Heart left ventricle (tissue), 16 donors: ENCODE measurements around the gene IQGAP2. TPM values are rescaled to one million over a fixed set of nuclear protein-coding genes. Genes with fewer than 3 reads are reported as not detected.
"Not testable (repeated sequence)": the region's sequence is repeated elsewhere in the genome, so short reads cannot be mapped to it uniquely, and the experiment has no call there.

ENCODE experiments used
- ATAC-seq, 4 donors: fragments of 200-7000 bp; cut with Tn5 transposase; one replicate each; pipeline ENCODE4 v1.9.1; 2020 to 2022; ENCODE audit warnings: moderate library complexity in 4 of 4, mild to moderate bottlenecking in 3 of 4, moderate number of reproducible peaks in 1 of 4
- DNase-seq, 5 donors: peaks; one replicate each; pipeline ENCODE4 v3.0.0-alpha.2; 2020
- H3K27ac ChIP-seq, 12 donors: fragments of 200-600 bp; sonication (generic) in 4 of 12; one replicate each; pipeline versions ENCODE4 v1.5.0 to v1.8.0; 2016 to 2022; ENCODE audit warnings: mild to moderate bottlenecking in 2 of 12
- H3K27me3 ChIP-seq, 9 donors: fragments of 200-600 bp; sonication (generic) in 2 of 9; one replicate each; pipeline versions ENCODE4 v1.5.1 to v1.8.0; 2016 to 2022; ENCODE audit warnings: mild to moderate bottlenecking in 3 of 9
- H3K36me3 ChIP-seq, 9 donors: fragments of 200-600 bp; sonication (generic) in 2 of 9; one replicate each; pipeline versions ENCODE4 v1.5.0 to v1.8.0; 2018 to 2022; ENCODE audit warnings: mild to moderate bottlenecking in 2 of 9
- H3K4me1 ChIP-seq, 12 donors: fragments of 200-600 bp; sonication (generic) in 4 of 12; one replicate each; pipeline versions ENCODE4 v1.5.0 to v1.8.0; 2016 to 2022; ENCODE audit warnings: mild to moderate bottlenecking in 3 of 12
- H3K4me3 ChIP-seq, 12 donors: fragments of 200-600 bp; sonication (generic) in 4 of 12; one replicate each; pipeline versions ENCODE4 v1.5.0 to v1.8.0; 2017 to 2022; ENCODE audit warnings: mild to moderate bottlenecking in 9 of 12, moderate library complexity in 4 of 12
- H3K9me3 ChIP-seq, 12 donors: fragments of 200-600 bp; sonication (generic) in 4 of 12; one replicate each; pipeline versions ENCODE4 v1.5.0 to v1.8.0; 2016 to 2022; ENCODE audit warnings: mild to moderate bottlenecking in 1 of 12
- POLR2A ChIP-seq, 2 donors: fragments of 450-650 bp; IDR thresholded peaks; one replicate each; pipeline ENCODE4 v1.6.1; 2017; ENCODE audit warnings: antibody characterized with exemption in 2 of 2, mild to moderate bottlenecking in 2 of 2, moderate library complexity in 2 of 2
- WGBS, 4 donors: extraction: QIAGEN DNeasy Blood & Tissue Kit in 2 of 4; methylation state at CpG; one replicate each; pipeline versions ENCODE4 v1.1.5 to v1.1.7; 2013 to 2018; 5-methylcytosine and 5-hydroxymethylcytosine counted together
- intact Hi-C, 10 donors: fragments of 100-400 bp; cut with DNase I; formaldehyde crosslinking; loops; one replicate each; pipeline versions ENCODE4 v1.11.1 to v1.14.2; 2022
- polyA plus RNA-seq, 2 donors: library from polyadenylated mRNA; stranded (reverse); fragments of 200-250 nt; gene quantifications; one replicate each; pipeline ENCODE4 v1.2.3, GENCODE V29; 2013
- total RNA-seq, 9 donors: library from RNA; depleted of rRNA in 2 of 9; stranded (reverse); fragments of >200 nt in 2 of 9; fragmentation: NEBNext Ultra II Directional in 3 of 9; extraction: Animal tissue kit (Norgen Biotek cat#: 25700) in 3 of 9; gene quantifications; one replicate each; pipeline versions ENCODE4 v1.1.0 to v1.2.4, GENCODE V29; 2016 to 2023
- TF ChIP-seq, protein P1 (sequence below), 12 donors: fragments of 200-600 bp; sonication (generic) in 4 of 12; IDR thresholded peaks; one replicate each; pipeline versions ENCODE4 v1.5.0 to v1.8.0; 2018 to 2022; ENCODE audit warnings: antibody characterized with exemption in 12 of 12, mild to moderate bottlenecking in 5 of 12
- donor health status: ischemic (EF 13 %, LVEDD 7.1; RV severe dilation, severe dysfunction).
- donor health status: healthy with polysubstance abuse.
- donor health status: DM: no; HTN: yes; CAD: no.
- donor health status: DM: no; HTN: no; CAD: no.
- donor health status: ischemic (EF 25% LVEDD 6.9; RV normal size, moderate dysfunction).
- donor health status: ischemic (EF 25% LVEDD 5.7; RV mildly dilated, moderate dysfunction).
- donor health status: healthy.
- donor health status: DM: yes; HTN: yes; CAD: no.
- donor health status: ischemic (EF 35%, LVEDD 5.7; RV mildly dilated, moderate dysfunction).
- donor health status: nonischemic (EF 11% LVEDD 7.7; RV severe dilation, severe dysfunction).
- donor health status: DM: yes; HTN: yes; CAD: no.
- donor health status: PGD.
- donor health status: ischemic (EF 29% LVEDD 5.4; RV normal size, mild dysfunction).
- donor health status: nonischemic (EF 23%, LVEDD 6.1; RV moderate dilation, normal function).

Gene IQGAP2
- total and polyA plus RNA-seq, 11 donors = 1.7 to 35.4 (median 6.1) TPM

DNA sequence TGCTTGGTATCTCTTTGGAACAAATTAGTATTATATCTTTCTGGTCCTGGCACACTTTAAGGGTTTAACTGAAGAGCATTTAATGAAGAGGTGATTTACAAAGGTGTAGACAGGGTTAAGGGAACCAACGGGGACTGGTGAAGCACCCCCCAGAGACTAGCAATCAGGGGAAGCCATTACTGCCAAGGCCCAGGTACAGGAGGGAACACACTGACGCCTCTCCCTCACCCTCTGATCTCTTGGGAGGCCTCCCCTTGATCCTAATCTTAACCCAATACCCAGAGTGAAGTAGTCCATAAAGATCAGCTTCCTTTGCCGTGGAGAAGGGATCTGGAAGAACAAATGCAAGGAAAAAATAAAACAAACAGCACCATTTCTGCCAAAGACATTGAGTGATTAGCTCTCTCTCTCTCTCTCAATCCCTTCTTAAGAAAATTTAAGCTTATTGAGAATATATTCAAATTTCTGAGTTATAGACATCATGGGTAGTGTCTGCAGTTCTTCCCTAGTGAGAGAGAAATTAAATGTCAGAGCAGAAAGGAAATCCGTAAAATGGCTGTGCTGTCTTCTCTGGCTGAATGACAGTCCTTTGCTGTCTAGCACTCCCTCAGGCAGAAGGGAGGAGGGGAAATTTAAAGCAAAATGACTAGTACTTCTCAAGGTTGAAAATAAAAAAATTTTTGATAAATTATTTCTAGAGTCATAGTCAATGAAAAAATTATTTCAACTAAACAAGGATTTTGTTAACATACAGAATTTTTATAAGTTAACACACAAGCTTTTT is 332.9 kb downstream of the IQGAP2 start:
- Histone ChIP-seq H3K4me3 (no peak overlapping the region), H3K36me3 (peaks cover 0 to 28% (median 13%) of the 10 kb centered on the region in 9 donors), H3K27me3 (no peaks in the 10 kb centered on the region), H3K9me3 (peaks cover 0 to 3% (median 0%) of the 10 kb centered on the region in 12 donors), H3K4me1 (peaks cover 0 to 41% (median 8%) of the 10 kb centered on the region in 12 donors), H3K27ac (peak overlapping the region in 5 of 12 donors; percentile 14 to 81 (median 47))
- ATAC-seq = no peak
- intact Hi-C loops = no loop called here
- DNase-seq = no peak
- 47 to 55% (median 52%) methylated on average over 4 of the region's 4 CpGs for WGBS, 4 donors
- no peak for TF ChIP-seq POLR2A (IDR thresholded peaks at IDR 0.05)
- TF ChIP-seq, protein P1, sequence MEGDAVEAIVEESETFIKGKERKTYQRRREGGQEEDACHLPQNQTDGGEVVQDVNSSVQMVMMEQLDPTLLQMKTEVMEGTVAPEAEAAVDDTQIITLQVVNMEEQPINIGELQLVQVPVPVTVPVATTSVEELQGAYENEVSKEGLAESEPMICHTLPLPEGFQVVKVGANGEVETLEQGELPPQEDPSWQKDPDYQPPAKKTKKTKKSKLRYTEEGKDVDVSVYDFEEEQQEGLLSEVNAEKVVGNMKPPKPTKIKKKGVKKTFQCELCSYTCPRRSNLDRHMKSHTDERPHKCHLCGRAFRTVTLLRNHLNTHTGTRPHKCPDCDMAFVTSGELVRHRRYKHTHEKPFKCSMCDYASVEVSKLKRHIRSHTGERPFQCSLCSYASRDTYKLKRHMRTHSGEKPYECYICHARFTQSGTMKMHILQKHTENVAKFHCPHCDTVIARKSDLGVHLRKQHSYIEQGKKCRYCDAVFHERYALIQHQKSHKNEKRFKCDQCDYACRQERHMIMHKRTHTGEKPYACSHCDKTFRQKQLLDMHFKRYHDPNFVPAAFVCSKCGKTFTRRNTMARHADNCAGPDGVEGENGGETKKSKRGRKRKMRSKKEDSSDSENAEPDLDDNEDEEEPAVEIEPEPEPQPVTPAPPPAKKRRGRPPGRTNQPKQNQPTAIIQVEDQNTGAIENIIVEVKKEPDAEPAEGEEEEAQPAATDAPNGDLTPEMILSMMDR (IDR thresholded peaks at IDR 0.05) = no peak

GRCh38 chr5:76736679-76737556 is 333.8 kb downstream of the IQGAP2 start:
- H3K4me1 ChIP-seq = peaks cover 0 to 41% (median 8%) of the 10 kb centered on the region in 12 donors
- peaks cover 0 to 28% (median 13%) of the 10 kb centered on the region in 9 donors for H3K36me3 ChIP-seq
- TF ChIP-seq POLR2A (IDR thresholded peaks at IDR 0.05) = no peak
- TF ChIP-seq, protein P1 (IDR thresholded peaks at IDR 0.05) = no peak
- no peak for DNase-seq
- H3K4me3 ChIP-seq = no peak overlapping the region
- ATAC-seq = peak in 1 of 4 donors; percentile 20
- no peaks in the 10 kb centered on the region for H3K9me3 ChIP-seq
- intact Hi-C loops = no loop called here
- 63 to 73% (median 71%) methylated on average over 6 of the region's 6 CpGs for WGBS, 4 donors
- peak overlapping the region in 7 of 12 donors; percentile 3 to 81 (median 33) for H3K27ac ChIP-seq
- H3K27me3 ChIP-seq = no peaks in the 10 kb centered on the region

GRCh38 chr5:76737846-76738245 is 334.8 kb downstream of the IQGAP2 start:
- peak overlapping the region in 6 of 12 donors; percentile 10 to 81 (median 25) for H3K27ac ChIP-seq
- H3K27me3 ChIP-seq = no peaks in the 10 kb centered on the region
- H3K36me3 ChIP-seq = peaks cover 0 to 22% (median 8%) of the 10 kb centered on the region in 9 donors
- DNase-seq = no peak
- no peak overlapping the region for H3K4me3 ChIP-seq
- 87 to 89% (median 88%) methylated on average over 5 of the region's 5 CpGs for WGBS, 4 donors
- peaks cover 0 to 41% (median 8%) of the 10 kb centered on the region in 12 donors for H3K4me1 ChIP-seq
- H3K9me3 ChIP-seq = no peaks in the 10 kb centered on the region
- no peak for TF ChIP-seq POLR2A (IDR thresholded peaks at IDR 0.05)
- TF ChIP-seq, protein P1 (IDR thresholded peaks at IDR 0.05) = no peak
- ATAC-seq = no peak
- intact Hi-C loops = loop anchor here in 1 of 10 donors (2.0 kb wide), 1 partner anchor 21 kb away; the partner anchor contains the start of gene F2R

GRCh38 chr5:76741506-76741905 is 338.4 kb downstream of the IQGAP2 start:
- not testable (repeated sequence) for H3K36me3 ChIP-seq
- WGBS, 4 donors = 94 to 97% (median 97%) methylated on average over 4 of the region's 4 CpGs

More at GRCh38 chr5:76741506-76741905, 338.4 kb downstream of the IQGAP2 start:
- H3K4me3 ChIP-seq, H3K9me3 ChIP-seq, ATAC-seq, DNase-seq, H3K27ac ChIP-seq, intact Hi-C loops, H3K27me3 ChIP-seq: not testable (repeated sequence)
- H3K4me1 ChIP-seq = peaks cover 0 to 33% (median 7%) of the 10 kb centered on the region in 12 donors
